Fibroblast of the aortic adventitia (primary cell): Measurements from ENCODE around the gene PANK1. TPM values are rescaled to one million over a fixed set of nuclear protein-coding genes. Genes with fewer than 3 reads are reported as not detected.

Experiments
- DNase-seq: peaks from one replicate; pipeline ENCODE4 v3.0.0-alpha.2; 2010; ENCODE audit warnings: low read depth
- H3K4me3 ChIP-seq: 2 replicates; pipeline ENCODE4 v1.5.1; 2011; ENCODE audit warnings: low read depth, mild to moderate bottlenecking, control low read depth, low read length, moderate library complexity
- total RNA-seq: library from RNA; depleted of rRNA; stranded (reverse); fragments of >200 nt; gene quantifications from 2 replicates; pipeline ENCODE4 v1.2.3, GENCODE V29; 2012; ENCODE audit warnings: low replicate concordance
- TF ChIP-seq, protein P1 (sequence below): IDR thresholded peaks from 2 replicates; pipeline ENCODE4 v1.5.1; 2011; ENCODE audit warnings: mild to moderate bottlenecking, low read length, control low read depth, inconsistent platforms; ENCODE audit not compliant: insufficient read depth

The PANK1 gene
- total RNA-seq, 1 donor = 5.2 TPM

DNA sequence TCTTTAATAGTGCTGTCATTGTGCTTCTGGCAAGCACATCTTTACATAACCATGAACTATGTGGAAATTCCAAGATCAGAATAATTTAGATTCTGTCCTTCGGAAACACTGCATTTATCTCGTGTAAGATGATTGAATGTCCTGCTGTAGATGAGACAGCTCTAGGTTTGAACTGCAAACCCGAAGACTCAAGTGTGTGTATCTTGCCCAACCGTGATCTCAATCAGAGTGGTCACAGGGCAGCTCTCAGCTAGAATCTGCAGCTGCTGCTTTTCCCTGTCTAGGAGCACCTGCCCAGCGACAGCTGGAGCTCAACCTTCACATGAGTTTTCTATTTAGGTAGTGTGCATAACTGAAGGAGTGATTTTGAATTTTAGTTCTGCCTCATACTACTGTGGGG, 38.8 kb upstream of the PANK1 start:
- no peak overlapping the region for H3K4me3 ChIP-seq
- TF ChIP-seq, protein P1, sequence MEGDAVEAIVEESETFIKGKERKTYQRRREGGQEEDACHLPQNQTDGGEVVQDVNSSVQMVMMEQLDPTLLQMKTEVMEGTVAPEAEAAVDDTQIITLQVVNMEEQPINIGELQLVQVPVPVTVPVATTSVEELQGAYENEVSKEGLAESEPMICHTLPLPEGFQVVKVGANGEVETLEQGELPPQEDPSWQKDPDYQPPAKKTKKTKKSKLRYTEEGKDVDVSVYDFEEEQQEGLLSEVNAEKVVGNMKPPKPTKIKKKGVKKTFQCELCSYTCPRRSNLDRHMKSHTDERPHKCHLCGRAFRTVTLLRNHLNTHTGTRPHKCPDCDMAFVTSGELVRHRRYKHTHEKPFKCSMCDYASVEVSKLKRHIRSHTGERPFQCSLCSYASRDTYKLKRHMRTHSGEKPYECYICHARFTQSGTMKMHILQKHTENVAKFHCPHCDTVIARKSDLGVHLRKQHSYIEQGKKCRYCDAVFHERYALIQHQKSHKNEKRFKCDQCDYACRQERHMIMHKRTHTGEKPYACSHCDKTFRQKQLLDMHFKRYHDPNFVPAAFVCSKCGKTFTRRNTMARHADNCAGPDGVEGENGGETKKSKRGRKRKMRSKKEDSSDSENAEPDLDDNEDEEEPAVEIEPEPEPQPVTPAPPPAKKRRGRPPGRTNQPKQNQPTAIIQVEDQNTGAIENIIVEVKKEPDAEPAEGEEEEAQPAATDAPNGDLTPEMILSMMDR = no peak
- DNase-seq = no peak

DNA sequence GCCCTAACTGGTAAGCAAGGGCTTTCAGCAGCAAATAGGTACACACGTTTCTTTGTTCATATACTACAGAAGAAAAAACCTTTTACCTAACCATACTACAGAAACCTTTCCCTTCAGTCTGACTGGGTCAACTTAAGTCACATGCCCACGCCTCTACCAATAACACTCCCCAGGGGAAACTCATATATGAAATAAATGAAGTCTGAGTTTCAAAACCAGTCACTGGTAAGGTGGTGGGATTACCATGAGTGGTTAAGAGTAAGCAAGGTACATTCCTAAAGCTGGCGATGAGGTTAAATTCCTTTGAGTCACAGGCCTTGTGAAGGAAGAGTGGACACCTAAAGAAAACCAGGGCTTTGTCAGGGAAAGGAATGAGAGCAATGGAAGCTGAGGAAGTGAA, 34.9 kb upstream of the PANK1 start:
- no peak for DNase-seq
- TF ChIP-seq, protein P1 = no peak
- H3K4me3 ChIP-seq = no peak overlapping the region

DNA sequence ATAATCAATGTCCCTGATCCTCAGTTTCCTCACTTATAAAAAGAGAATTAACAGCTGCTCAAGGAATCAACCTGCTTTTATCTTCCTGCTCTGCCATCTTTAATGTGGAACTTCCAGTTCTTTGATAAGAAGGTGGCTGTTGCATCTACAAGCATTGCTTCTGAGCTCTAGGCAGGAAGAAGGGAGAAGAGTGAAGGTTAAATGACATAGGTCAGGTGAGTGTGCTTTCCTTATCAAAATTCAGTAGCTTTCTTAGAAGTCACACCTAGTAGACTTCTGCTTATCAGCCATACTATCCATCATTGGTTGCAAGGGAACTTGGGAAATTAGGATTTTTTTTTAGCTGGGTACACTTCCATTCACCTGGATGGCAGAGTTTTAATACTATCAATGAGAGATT, 32.3 kb upstream of the PANK1 start:
- DNase-seq = no peak

DNA sequence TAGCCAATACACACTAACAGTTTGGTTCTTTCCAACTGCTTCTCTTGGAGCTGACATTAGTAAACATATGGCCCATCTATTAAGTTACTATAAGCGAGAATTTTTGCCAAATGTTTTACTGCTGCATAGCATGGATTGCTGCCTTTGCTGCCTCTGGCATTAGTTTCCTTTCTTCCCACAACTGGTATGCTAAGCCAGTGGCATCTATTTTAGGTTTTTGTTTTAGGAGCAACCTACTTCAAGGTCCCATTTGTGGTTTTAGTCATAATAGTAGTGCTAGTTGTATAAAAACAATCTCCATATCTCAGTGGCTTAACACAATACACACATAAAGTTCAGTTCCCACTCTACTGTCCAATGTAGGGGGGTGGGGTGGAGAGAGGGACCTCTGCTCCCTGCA, 25.9 kb upstream of the PANK1 start:
- TF ChIP-seq, protein P1 = no peak
- H3K4me3 ChIP-seq = no peak overlapping the region
- no peak for DNase-seq

More for the DNA sequence above, 32.3 kb upstream of the PANK1 start:
- TF ChIP-seq, protein P1 = no peak
- H3K4me3 ChIP-seq = no peak overlapping the region

DNA sequence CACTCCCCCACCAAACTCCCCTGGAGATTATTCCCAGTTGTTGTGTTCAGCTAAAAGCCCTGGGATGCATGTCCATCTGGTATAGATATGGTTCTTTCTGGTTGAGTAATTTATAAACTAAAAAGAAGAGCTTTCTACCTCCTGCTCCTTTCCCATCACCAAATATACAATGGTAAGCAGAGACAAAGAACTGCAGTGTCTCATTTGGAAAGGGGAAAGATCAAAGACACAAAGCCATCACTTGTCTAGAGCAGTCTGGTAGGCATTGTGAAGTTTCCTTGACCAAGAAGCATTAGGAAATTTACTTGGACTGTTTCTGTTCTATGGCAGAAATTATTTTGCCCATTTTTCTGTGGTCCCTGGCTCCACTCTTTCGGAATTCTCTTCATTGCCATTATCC, 24.9 kb upstream of the PANK1 start:
- TF ChIP-seq, protein P1 = no peak
- DNase-seq = no peak

DNA sequence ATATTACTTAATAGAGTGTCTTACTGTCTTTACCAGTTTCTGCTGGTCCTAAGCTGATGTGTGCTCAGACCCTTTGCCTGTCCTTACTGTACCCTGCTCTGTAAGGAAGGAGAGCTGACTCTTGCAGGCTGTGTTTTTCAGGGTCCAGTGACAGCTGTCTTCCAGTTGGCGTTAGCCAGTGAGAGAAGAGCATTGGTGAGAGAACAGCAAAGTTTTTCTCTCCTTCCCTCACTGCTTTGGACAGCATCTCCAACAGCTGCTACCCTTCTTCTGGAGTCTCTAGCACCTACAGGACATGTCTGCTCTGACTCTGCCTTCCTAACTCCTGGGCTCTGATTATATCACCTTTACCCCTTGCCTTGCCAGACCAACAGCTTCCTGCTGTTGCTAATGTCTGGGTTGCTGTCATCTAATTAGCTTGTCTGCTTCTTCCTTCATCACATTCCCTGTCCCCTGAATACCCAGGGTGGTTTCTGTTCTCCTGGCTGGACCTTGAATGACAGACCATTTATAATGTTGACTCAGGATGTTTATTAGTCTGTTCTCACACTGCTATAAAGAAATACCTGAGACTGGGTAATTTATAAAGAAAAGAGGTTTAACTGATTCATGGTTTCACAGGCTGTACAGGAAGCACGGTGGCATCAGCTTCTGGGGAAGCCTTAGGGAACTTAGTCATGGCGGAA, 23.5 kb upstream of the PANK1 start:
- TF ChIP-seq, protein P1 = no peak
- no peak for DNase-seq
- H3K4me3 ChIP-seq = no peak overlapping the region

More for the DNA sequence above, 24.9 kb upstream of the PANK1 start:
- H3K4me3 ChIP-seq = no peak overlapping the region

DNA sequence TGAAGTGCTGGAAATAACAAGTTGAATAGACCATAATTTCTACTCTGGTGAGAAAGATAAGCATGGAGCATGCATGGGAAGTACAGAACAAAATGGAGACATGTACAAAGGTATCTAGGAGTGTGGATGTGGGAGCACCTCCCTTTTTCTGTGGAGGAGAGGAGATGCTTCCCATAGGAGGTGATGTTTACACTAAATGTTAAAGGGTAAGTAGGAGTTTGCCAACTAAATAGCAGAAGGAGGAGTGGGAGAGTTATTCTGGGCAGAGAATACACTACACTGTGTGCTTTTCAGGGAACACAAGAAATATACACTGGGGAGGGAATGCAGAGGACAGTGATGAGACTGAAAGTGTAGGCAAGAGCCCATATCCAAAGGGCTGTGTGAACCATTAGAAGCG, 21.1 kb upstream of the PANK1 start:
- no peak for DNase-seq
- TF ChIP-seq, protein P1 = no peak
- no peak overlapping the region for H3K4me3 ChIP-seq
